Measurements from ENCODE around the gene LYPD4.
A peak's percentile ranks its signal among the peaks of the same experiment; 100 is the strongest.
"Not testable (repeated sequence)": the region's sequence is repeated elsewhere in the genome, so short reads cannot be mapped to it uniquely, and the experiment has no call there.

Gene LYPD4

GRCh38 chr19:41796362-41796761 lies 48.1 kb downstream of the LYPD4 start, which contains the start of gene CEACAM3:
Gene CEACAM3 (plus strand): TSS chr19:41796587. CDS start chr19:41796678, 91 bp downstream.
- TF ChIP-seq CTCF (IDR thresholded peaks at IDR 0.05; ENCODE audit: extremely low read depth, missing control alignments), result no peak
- no peak for DNase-seq (ENCODE audit: low spot score)

- no peak for DNase-seq (ENCODE audit: low spot score)
- peak; percentile 68 for TF ChIP-seq CTCF (IDR thresholded peaks at IDR 0.05; ENCODE audit: extremely low read depth, missing control alignments)
These were observed 49.4 kb downstream of the LYPD4 start for GRCh38 chr19:41795031-41795461.

- DNase-seq (ENCODE audit: low spot score), result no peak
- no peak for TF ChIP-seq CTCF (IDR thresholded peaks at IDR 0.05; ENCODE audit: extremely low read depth, missing control alignments)
These were observed 51.1 kb downstream of the LYPD4 start for GRCh38 chr19:41793414-41793727.

GRCh38 chr19:41792513-41793413 lies 51.7 kb downstream of the LYPD4 start:
- peak; percentile 66 for TF ChIP-seq CTCF (IDR thresholded peaks at IDR 0.05; ENCODE audit: extremely low read depth, missing control alignments)

GRCh38 chr19:41789053-41789452 lies 55.4 kb downstream of the LYPD4 start:
- DNase-seq (ENCODE audit: low spot score), result not testable (repeated sequence)

More at GRCh38 chr19:41792513-41793413, 51.7 kb downstream of the LYPD4 start:
- peak; percentile 57 for DNase-seq (ENCODE audit: low spot score)

GRCh38 chr19:41788518-41788917 lies 56.0 kb downstream of the LYPD4 start:
- not testable (repeated sequence) for DNase-seq (ENCODE audit: low spot score)

All from GM20000 (cell line).